Measurements from ENCODE around the gene INSR. TPM values are rescaled to one million over a fixed set of nuclear protein-coding genes. Genes with fewer than 3 reads are reported as not detected.

The INSR gene
- total RNA-seq, 2 experiments from 2014 or later = 0.90 to 1.3 TPM

DNA sequence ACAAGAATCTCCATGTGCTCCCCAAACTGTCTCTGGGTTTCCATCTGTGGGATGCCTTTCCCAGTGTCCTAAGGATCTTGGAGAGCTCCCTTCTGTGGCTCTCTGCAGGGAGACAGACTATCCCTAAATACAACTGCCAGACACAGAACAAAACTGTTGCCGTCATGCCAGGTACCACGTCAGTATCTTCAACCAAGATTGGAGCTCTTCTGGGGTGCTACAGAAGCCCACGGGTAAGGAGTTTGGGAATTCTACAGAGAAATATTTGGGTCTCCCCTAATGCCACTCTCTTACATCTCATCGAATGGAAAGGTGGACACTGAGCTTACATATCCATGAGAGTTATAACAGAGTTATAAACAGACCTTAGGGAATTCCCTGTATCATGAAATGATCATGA lies 230.9 kb downstream of the INSR start:
- ChIA-PET CTCF (no interaction called here), POLR2A (no interaction called here)
- H3K27ac Mint-ChIP-seq = no peak overlapping the region
- no peaks in the 10 kb centered on the region for H3K9me3 Mint-ChIP-seq
- H3K4me1 Mint-ChIP-seq = no peaks in the 10 kb centered on the region
- H3K4me3 Mint-ChIP-seq = no peak overlapping the region
- no peak for DNase-seq
- H3K27me3 Mint-ChIP-seq = no peaks in the 10 kb centered on the region
- H3K36me3 Mint-ChIP-seq (ENCODE audit: low read depth) = no peaks in the 10 kb centered on the region

Other genes with a start within 250 kb of the INSR start
- gene MBD3L2, start 245.1 kb downstream of the INSR start, total RNA-seq = not detected
- gene MBD3L3, start 235.7 kb downstream of the INSR start, total RNA-seq = not detected
- 10 to 100 TPM; 12.9 to 13.4 TPM for gene ZNF557, start 224.7 kb downstream of the INSR start, total RNA-seq
- 10 to 100 TPM; 31.9 to 36.0 TPM for gene ARHGEF18, start 54.5 kb upstream of the INSR start, total RNA-seq
- gene PEX11G, start 194.6 kb upstream of the INSR start, total RNA-seq = 1 to 10 TPM in 1 of 2 experiments, under 1 TPM in 1; 0.68 to 1.7 TPM
- 1 to 10 TPM; 5.5 to 7.5 TPM for gene ZNF358, start 221.7 kb upstream of the INSR start, total RNA-seq
- gene MCOLN1, start 228.2 kb upstream of the INSR start, total RNA-seq = 10 to 100 TPM; 15.2 to 15.3 TPM
- 100 to 1,000 TPM; 130 to 152 TPM for gene PNPLA6, start 241.3 kb upstream of the INSR start, total RNA-seq